Activated CD4-positive, alpha-beta T cell treated with anti-CD3 and anti-CD28 coated beads, Interleukin-2, Interleukin-6, amounts not matched to agents 100 ng/mL and 50 ng/mL, durations not matched to agents 16 hours and 8 hours (primary cell): ENCODE measurements around the gene INHBC.
"Not testable (repeated sequence)": the region's sequence is repeated elsewhere in the genome, so short reads cannot be mapped to it uniquely, and the experiment has no call there.

ENCODE experiments used
- DNase-seq: peaks from one replicate; pipeline ENCODE4 v3.0.0-alpha.2; 2020

INHBC gene

DNA sequence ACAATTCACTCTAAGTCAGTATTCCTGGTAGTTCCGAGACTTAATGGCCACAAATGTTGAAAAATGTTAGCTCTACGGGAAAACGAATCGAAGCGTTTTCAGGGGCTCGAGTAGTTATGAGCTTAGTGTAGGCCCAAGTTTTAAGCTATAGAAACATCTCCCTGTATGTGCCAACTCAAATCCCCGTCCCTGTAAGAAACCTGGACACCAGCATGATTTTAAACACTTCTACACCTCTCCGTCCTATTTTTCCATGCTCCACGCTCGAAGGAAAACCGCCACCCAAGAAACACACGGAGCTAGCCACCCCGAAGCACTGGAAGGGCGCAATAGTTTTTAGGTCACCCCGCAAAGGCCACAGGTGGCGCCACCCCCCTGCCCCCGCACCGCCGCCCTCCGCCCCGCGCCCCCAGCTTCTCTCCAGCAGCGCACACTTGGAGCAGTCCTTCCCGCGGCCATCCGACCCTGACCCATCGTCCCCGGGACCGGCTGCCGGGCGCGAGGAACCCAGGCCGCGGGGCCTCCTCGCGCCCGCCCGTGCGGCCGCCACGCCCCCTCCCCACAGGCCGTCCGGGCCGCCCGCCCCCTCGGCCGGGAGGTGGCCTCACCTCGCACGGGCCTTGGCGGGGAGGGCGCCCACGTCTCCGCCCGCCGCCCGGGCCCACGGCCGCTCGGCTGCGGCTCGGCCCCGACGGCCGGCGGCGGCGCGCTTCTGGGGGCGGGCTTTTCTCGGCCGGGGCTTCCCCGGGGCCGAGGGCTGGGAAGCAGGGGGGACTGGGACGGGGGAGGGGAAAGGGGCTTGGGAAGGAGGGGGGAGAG lies 4.3 kb upstream of the INHBC start:
- DNase-seq = no peak

- peak; percentile 97 for DNase-seq
Observed at GRCh38 chr12:57430931-57431566, 3.5 kb upstream of the INHBC start, which contains the start of gene R3HDM2. Gene R3HDM2 (minus strand): TSS chr12:57431043. CDS start chr12:57310428, 120,615 bp downstream.

DNA sequence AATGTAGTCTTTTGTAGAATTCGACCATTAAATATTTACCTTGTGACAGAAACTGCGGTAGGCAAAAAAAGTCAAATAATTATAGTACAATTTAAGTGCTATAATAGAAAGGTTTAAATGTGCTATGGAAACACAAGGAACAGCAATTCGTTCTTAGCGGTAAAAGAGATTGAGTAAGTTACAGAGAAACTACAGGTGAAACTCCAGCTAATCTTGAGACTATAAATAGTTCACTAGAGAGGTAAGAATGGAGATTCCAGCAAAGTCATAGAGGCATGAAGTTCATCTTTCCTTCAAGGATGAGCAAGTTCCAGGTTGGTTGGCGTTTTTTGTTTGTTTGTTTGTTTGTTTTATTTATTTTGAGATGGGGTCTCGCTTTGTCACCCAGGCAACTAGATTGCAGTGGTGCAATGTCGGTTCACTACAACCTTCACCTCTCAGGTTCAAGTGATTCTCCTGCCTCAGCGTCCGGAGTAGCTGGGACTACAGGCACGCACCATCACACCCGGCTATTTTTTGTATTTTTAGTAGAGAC lies 2.9 kb upstream of the INHBC start:
- no peak for DNase-seq

- DNase-seq = no peak
Observed at GRCh38 chr12:57433370-57433769, 1.2 kb upstream of the INHBC start.

- no peak for DNase-seq
Observed at GRCh38 chr12:57435293-57435692, 709 bp downstream of the INHBC start.

GRCh38 chr12:57438400-57438799 lies 3.8 kb downstream of the INHBC start:
- DNase-seq = no peak

DNA sequence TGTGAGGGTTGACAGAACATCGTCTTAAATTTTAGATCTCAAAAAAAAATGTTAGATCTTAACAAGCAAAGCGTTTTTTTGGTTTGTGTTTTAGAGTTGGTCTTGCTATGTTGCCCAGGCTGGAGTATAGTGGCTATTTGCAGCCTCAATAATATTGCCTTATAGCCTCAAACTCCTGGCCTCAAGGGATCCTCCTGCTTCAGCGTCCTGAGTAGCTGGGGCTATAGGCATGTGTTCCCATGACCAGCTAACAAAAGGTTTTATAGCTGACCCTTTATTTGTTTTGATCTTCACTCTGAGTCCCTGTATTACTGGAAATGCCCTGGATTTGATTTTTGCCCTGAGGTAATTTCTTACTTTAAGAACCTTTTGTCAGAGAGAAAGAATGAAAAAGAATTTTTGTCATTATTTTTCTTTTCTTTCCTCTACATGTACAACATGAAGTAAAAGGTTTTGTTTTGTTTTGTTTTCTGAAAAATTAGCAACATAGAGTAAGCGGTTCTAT lies 5.2 kb downstream of the INHBC start:
- DNase-seq = no peak

DNA sequence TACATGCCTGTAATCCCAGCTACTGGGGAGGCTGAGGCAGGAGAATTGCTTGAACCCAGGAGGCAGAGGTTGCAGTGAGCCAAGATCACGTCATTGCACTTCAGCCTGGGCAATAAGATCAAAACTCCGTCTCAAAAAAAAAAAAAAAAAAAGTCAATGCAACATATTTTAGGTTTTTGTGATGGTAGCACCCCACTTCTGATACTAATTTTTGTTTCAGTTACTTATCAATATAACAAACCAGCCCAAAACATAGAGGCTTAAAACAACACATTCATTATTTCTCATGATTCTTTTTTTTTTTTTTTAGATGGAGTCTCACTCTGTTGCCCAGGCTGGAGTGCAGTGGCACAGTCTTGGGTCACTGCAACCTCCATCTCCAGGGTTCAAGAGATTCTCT lies 6.8 kb downstream of the INHBC start:
- not testable (repeated sequence) for DNase-seq

GRCh38 chr12:57441846-57442427 lies 7.4 kb downstream of the INHBC start:
- DNase-seq = no peak

DNA sequence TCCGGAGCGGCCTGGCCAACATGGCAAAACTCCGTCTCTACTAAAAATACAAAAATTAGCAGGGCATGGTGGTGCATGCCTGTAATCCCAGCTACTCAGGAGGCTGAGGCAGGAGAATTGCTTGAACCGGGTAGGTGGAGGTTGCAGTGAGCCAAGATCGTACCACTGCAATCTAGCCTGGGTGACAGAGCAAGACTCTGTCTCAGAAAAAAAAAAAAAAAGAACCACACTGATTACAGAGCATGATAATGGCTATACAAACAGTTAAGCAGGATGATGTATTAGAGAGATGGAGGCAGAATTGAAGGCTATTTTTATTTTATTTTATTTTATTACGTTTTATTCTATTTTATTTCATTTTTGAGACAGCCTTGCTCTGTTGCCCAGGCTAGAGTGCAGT lies 9.8 kb downstream of the INHBC start:
- not testable (repeated sequence) for DNase-seq

DNA sequence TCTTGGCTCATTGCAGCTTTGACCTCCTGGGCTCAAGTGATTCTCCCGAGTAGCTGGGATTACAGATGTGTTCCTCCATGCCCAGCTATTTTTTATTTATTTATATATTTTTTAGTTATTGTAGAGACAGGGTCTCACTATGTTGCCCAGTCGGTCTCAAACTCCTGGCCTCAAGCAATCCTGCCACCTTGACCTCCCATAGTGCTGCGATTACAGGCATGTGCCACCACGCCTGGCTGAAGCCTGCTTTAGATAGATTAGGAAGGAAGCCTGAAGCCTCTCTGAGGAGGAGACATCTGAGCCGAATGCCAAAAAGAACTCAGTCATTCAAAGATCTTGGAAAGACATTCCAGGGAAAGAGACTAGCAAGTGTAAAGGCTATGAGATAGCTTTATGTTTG lies 10.2 kb downstream of the INHBC start:
- DNase-seq = no peak

DNA sequence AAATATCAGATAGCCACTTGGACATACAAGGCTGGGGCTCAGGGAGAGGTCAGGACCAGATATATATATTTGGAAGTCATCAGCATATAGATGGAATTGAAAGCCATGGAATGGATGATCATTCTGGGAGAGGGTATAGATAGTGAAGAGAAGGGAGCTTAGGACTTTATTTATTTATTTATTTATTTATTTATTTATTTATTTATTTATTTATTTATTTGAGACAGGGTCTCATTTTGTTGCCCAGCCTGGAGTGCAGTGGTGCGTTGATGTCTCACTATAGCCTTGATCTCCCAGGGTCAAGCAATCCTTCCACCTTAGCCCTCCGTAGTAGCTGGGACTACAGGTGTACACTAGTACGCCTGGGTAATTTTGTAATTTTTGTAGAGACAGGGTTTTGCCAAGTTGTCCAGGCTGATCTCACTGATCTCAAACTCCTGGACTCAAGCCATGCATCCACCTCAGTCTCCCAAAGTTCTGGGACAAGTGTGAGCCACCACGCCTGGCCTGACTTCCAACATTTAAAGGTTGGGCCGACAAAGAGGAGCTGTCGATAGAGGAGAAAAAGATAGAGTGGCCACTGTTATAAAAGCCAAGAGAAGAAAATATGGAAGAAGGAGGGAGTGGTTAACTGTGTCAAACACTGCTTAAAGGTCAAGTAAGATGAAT lies 11.8 kb downstream of the INHBC start:
- DNase-seq = no peak

DNA sequence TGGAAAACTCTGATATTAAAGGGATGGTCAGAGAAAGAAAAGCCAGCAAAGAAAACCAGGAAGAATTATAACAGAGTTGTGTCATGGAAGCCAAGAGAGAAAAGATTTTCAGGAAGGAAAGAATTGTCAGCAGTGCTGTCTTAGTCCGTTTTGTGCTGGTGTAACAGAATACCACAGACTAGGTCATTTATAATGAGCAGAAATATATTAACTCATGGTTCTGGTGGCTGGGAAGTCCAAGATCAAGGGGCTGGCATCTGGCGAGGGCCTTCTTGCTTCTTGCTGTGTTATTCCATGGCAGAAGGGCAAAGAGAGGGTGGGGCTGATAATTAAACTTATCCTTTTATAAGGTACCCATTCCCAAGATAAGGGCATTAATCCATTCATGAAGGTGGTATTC lies 14.1 kb downstream of the INHBC start:
- DNase-seq = no peak

DNA sequence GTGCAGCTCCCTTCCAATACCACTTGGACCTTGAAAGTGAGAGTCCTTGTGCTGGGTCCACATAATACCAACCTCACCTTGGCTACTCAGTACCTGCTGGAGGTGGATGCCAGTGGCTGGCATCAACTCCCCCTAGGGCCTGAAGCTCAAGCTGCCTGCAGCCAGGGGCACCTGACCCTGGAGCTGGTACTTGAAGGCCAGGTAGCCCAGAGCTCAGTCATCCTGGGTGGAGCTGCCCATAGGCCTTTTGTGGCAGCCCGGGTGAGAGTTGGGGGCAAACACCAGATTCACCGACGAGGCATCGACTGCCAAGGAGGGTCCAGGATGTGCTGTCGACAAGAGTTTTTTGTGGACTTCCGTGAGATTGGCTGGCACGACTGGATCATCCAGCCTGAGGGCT lies 14.8 kb downstream of the INHBC start:
- no peak for DNase-seq

GRCh38 chr12:57450057-57450456 lies 15.5 kb downstream of the INHBC start:
- DNase-seq = no peak

DNA sequence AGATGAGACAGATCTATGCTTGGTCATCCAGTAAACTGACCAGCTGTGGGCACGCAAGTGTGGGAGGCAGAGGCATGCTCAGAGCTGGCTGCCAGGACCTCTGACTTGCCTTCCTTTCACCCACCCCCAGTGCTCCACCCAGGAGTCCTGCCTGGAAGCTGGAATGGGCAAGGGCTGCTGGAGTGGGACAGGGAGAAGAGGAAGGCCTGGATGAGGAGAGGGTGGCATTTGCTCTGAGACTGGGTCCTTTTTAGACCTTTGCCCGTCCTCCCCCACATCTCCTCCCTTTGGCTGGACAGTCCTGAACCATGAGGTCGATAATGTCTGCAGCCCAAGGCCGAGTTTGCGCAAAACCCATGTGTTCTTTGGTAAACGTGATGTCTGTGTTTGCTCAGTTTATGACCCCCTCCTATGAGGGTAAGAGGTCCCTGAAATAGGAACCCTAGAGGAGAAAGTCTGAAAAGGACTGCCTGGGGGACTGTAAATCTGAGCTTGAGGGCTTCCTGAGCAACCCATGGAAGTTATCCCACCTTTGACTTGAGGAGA lies 16.7 kb downstream of the INHBC start:
- DNase-seq = no peak

DNA sequence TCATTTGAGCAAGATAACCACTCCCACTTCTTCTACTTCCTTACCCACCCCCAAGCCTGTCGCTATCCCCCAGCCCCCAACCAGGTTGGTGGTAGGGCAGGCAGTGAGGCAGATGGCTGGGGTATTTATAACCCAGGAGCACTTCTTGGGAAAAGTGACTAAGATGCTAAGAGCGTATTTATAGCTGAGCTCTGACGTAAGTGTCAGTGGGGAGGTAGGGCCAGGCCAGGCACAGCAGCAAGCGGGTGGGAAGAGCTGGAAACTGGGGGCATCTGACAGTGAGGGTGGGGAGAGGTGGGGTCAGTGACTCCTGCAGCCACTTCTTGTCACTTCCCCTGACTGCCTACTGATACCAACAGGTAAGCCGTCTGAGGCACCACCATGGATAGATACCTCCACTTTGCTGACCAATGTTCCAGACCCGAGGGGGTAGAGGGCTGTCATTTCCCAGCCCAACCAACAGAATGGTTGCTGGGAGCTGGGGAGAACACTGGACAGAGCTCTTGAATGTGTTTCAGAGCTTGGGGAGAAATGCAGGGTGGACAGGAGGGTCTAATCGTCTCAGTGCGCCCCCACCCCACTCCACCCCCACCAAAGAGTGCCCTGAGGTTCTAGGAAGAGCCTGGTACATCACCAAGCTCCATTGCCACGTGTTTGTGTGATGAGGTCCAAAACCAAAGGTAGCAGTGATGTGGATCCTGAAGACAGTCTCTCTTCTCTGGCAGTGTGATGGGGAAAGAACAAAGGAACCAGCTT lies 17.8 kb downstream of the INHBC start:
- peak; percentile 24 for DNase-seq

DNA sequence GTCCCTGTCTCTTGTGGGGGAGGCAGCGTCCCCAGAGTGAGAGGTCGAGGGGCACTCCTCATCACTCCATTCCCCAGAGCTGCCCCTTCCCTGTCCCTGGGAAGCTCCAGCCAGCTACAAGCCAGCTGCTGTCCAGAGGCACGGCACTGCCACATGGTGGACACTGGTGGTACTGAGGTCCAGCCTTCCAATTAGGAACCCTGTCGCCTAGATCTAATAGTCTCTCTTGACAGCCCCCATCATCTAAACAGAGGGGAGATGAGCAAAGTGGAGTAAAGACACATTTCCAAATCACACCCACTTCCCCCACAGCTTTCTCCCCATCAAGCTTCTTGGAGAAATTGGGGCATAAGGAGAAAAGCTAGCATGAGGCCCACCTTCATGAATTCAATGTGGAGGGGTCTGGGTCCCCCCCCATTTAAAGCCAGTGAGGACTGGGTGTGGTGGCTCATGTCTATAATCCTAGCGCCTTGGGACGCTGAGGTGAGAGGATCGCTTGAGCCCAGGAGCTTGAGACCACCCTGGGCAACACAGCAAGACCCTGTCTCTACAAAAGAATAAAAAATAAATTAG lies 18.4 kb downstream of the INHBC start:
- peak; percentile 65 for DNase-seq

DNA sequence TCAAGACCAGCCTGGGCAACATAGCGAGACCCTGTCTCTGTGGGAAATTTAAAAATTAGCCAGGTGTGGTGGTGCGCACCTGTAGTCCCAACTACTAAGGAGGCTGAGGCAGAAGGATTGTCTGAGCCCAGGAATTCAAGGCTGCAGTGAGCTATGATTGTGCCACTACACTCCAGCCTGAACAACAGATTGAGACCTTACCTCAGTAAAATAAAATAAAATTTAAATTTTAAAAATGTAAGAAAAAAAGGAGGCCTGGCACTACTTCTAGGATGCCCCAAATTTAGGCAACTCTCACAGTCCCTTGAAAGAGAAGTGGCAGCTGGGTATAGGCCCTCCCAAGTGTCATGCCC lies 19.6 kb downstream of the INHBC start:
- DNase-seq = no peak

GRCh38 chr12:57454566-57455373 lies 20.2 kb downstream of the INHBC start, which contains the start of gene INHBE:
Gene INHBE (plus strand): TSS chr12:57455307. CDS start chr12:57455537, 230 bp downstream.
- peak; percentile 34 for DNase-seq
